Stimulated activated CD8-positive, alpha-beta memory T cell treated with anti-CD3 and anti-CD28 coated beads, Interleukin-4, amount 100 ng/mL, for 1 hour (primary cell): Measurements from ENCODE around the gene SORCS3.

Experiments used
- DNase-seq, 2 donors: peaks; one replicate each; pipeline ENCODE4 v3.0.0-alpha.2; 2020; ENCODE audit warnings: low read depth in 2 of 2, low spot score in 1 of 2

Gene SORCS3

GRCh38 chr10:104641187-104641936 lies at the start of gene SORCS3:
Gene SORCS3 (plus strand): TSS chr10:104641290.
- DNase-seq: no peak

GRCh38 chr10:104591441-104591840 lies 49.6 kb upstream of the SORCS3 start:
- no peak for DNase-seq

GRCh38 chr10:104601166-104601565 lies 39.9 kb upstream of the SORCS3 start:
- DNase-seq: no peak

GRCh38 chr10:104608091-104608828 lies 32.8 kb upstream of the SORCS3 start:
- DNase-seq: no peak

- DNase-seq: no peak
These were observed 28.4 kb upstream of the SORCS3 start for GRCh38 chr10:104612571-104613205.

GRCh38 chr10:104613406-104613805 lies 27.7 kb upstream of the SORCS3 start:
- no peak for DNase-seq

GRCh38 chr10:104614245-104614831 lies 26.8 kb upstream of the SORCS3 start:
- no peak for DNase-seq

- no peak for DNase-seq
These were observed 26.0 kb upstream of the SORCS3 start for GRCh38 chr10:104615136-104615535.

GRCh38 chr10:104617831-104618230 lies 23.3 kb upstream of the SORCS3 start:
- no peak for DNase-seq

GRCh38 chr10:104622175-104622574 lies 18.9 kb upstream of the SORCS3 start:
- no peak for DNase-seq

- DNase-seq: no peak
These were observed 18.4 kb upstream of the SORCS3 start for GRCh38 chr10:104622598-104623209.

- DNase-seq: no peak
These were observed 10.4 kb upstream of the SORCS3 start for GRCh38 chr10:104630731-104631130.

GRCh38 chr10:104631946-104632345 lies 9.1 kb upstream of the SORCS3 start:
- no peak for DNase-seq

- DNase-seq: no peak
These were observed 2.1 kb upstream of the SORCS3 start for GRCh38 chr10:104638861-104639589.

- no peak for DNase-seq
These were observed 1.3 kb upstream of the SORCS3 start for GRCh38 chr10:104639590-104640338.

- no peak for DNase-seq
These were observed 527 bp upstream of the SORCS3 start for GRCh38 chr10:104640339-104641186.

GRCh38 chr10:104641937-104642657 lies 1.0 kb downstream of the SORCS3 start:
- DNase-seq: no peak

GRCh38 chr10:104642658-104643302 lies 1.7 kb downstream of the SORCS3 start:
- DNase-seq: no peak
